Kidney (tissue), 22 donors: ENCODE measurements around the gene JAML. TPM values are rescaled to one million over a fixed set of nuclear protein-coding genes. Genes with fewer than 3 reads are reported as not detected.

ENCODE experiments used
- DNase-seq, 5 donors: peaks; one replicate each; pipeline ENCODE4 v3.0.0-alpha.2; 2013 to 2020
- FAIRE-seq: peaks from 2 replicates; lab custom pipeline; 2012; peaks lifted over from hg19 to GRCh38; lab: Jason Lieb, UNC
- H3K27ac ChIP-seq, 2 donors: one replicate each; pipeline ENCODE4 v1.7.0; 2013; ENCODE audit warnings: low read depth in 2 of 2, low read length in 2 of 2, inconsistent platforms in 1 of 2
- H3K27me3 ChIP-seq: one replicate; pipeline ENCODE4 v1.7.1; 2013; ENCODE audit warnings: low read length, inconsistent platforms; ENCODE audit not compliant: control insufficient read depth, insufficient read depth
- H3K36me3 ChIP-seq, 3 donors: one replicate each; pipeline versions ENCODE4 v1.7.0 to v1.7.1; 2013; ENCODE audit warnings: low read length in 3 of 3, control low read depth in 1 of 3, inconsistent platforms in 1 of 3; ENCODE audit not compliant: insufficient read depth in 3 of 3, control insufficient read depth in 2 of 3
- H3K4me1 ChIP-seq, 3 donors: one replicate each; pipeline versions ENCODE4 v1.7.0 to v1.7.1; 2013; ENCODE audit warnings: low read length in 3 of 3, inconsistent platforms in 1 of 3, low read depth in 1 of 3; ENCODE audit not compliant: control insufficient read depth in 2 of 3, insufficient read depth in 2 of 3
- H3K4me3 ChIP-seq, 3 donors: one replicate each; pipeline versions ENCODE4 v1.7.0 to v1.8.1; 2013; ENCODE audit warnings: low read length in 3 of 3, control low read depth in 1 of 3, inconsistent platforms in 1 of 3
- H3K9ac ChIP-seq, 3 donors: one replicate each; pipeline versions ENCODE4 v1.7.0 to v1.7.1; 2013; ENCODE audit warnings: low read length in 3 of 3, control low read depth in 1 of 3, inconsistent platforms in 1 of 3
- H3K9me3 ChIP-seq, 3 donors: one replicate each; pipeline versions ENCODE4 v1.7.0 to v1.7.1; 2013; ENCODE audit warnings: low read length in 3 of 3, control low read depth in 1 of 3, inconsistent platforms in 1 of 3; ENCODE audit not compliant: control insufficient read depth in 2 of 3, insufficient read depth in 1 of 3
- intact Hi-C: fragments of 100-400 bp; cut with DNase I; formaldehyde crosslinking; loops from one replicate; pipeline ENCODE4 v1.11.1; 2022
- long read RNA-seq, 10 donors: library from polyadenylated mRNA in 1 of 10; unstranded in 1 of 10; transcript quantifications; one replicate each; pipeline ENCODE4 v2.0.0 and lab custom pipeline, GENCODE V29; 2021 to 2026
- polyA plus RNA-seq: library from polyadenylated mRNA; stranded (reverse); fragments of 350-450 nt; fragmentation: Illumina TruSeq; extraction: RNeasy Lipid Tissue Mini Kit (QIAGEN cat#74804); gene quantifications from one replicate; pipeline ENCODE4 v1.2.3, GENCODE V29; 2014; ENCODE audit warnings: low read depth, low replicate concordance; ENCODE audit not compliant: insufficient read depth
- total RNA-seq: library from RNA; stranded (reverse); fragmentation: NEBNext Ultra II Directional; extraction: Animal tissue kit (Norgen Biotek cat#: 25700); gene quantifications from one replicate; pipeline ENCODE4 v1.2.1, GENCODE V29; 2021
- TF ChIP-seq, protein P1 (sequence below): IDR thresholded peaks from 3 replicates; pipeline ENCODE4 v1.5.1; 2012; ENCODE audit warnings: mild to moderate bottlenecking, moderate library complexity, borderline replicate concordance; ENCODE audit not compliant: insufficient read depth; ENCODE audit errors: extremely low read depth
- donor health status: control.
- donor health status: control.
- donor health status: control.
- donor health status: control.
- donor health status: control.
- donor health status: DM: yes; HTN: yes; CAD: no.
- donor health status: Normal renal cell carcinoma (clear cell type).

The JAML gene, protein sequence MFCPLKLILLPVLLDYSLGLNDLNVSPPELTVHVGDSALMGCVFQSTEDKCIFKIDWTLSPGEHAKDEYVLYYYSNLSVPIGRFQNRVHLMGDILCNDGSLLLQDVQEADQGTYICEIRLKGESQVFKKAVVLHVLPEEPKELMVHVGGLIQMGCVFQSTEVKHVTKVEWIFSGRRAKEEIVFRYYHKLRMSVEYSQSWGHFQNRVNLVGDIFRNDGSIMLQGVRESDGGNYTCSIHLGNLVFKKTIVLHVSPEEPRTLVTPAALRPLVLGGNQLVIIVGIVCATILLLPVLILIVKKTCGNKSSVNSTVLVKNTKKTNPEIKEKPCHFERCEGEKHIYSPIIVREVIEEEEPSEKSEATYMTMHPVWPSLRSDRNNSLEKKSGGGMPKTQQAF
- 17.1 TPM for total RNA-seq
- polyA plus RNA-seq, result 2.5 TPM
- long read RNA-seq, donor 1, result 0 reads
- long read RNA-seq, donor 2, result 0 reads
- long read RNA-seq, donor 3, result 0 reads
- long read RNA-seq, donor 4, partial matches to known transcripts, result 0 of 2 reads
- long read RNA-seq, donor 4, other reads (novel, unspliced or antisense), result 0 of 2 reads
- long read RNA-seq, donor 5, result 0 reads
- long read RNA-seq, donor 6, partial matches to known transcripts, result 0 of 2 reads
- long read RNA-seq, donor 6, other reads (novel, unspliced or antisense), result 0 of 2 reads
- long read RNA-seq, donor 7, partial matches to known transcripts, result 1 of 9 reads
- long read RNA-seq, donor 7, other reads (novel, unspliced or antisense), result 5 of 9 reads
- long read RNA-seq, donor 8, result 0 reads
- long read RNA-seq, donor 9, result 0 reads
- long read RNA-seq, donor 10, result 0 reads

- no peaks in the 10 kb centered on the region for H3K4me1 ChIP-seq
- no peak within 1 kb of the TSS for H3K9ac ChIP-seq
- no peaks in the 10 kb centered on the region for H3K27me3 ChIP-seq
- intact Hi-C loops, result no loop called here
- H3K9me3 ChIP-seq, result no peaks in the 10 kb centered on the region
- DNase-seq, result no peak
- FAIRE-seq, result no peak
- H3K27ac ChIP-seq, result no peak within 1 kb of the TSS
- H3K36me3 ChIP-seq, result peaks cover 0 to 11% (median 0%) of the 10 kb centered on the region in 3 donors
- TF ChIP-seq, protein P1, sequence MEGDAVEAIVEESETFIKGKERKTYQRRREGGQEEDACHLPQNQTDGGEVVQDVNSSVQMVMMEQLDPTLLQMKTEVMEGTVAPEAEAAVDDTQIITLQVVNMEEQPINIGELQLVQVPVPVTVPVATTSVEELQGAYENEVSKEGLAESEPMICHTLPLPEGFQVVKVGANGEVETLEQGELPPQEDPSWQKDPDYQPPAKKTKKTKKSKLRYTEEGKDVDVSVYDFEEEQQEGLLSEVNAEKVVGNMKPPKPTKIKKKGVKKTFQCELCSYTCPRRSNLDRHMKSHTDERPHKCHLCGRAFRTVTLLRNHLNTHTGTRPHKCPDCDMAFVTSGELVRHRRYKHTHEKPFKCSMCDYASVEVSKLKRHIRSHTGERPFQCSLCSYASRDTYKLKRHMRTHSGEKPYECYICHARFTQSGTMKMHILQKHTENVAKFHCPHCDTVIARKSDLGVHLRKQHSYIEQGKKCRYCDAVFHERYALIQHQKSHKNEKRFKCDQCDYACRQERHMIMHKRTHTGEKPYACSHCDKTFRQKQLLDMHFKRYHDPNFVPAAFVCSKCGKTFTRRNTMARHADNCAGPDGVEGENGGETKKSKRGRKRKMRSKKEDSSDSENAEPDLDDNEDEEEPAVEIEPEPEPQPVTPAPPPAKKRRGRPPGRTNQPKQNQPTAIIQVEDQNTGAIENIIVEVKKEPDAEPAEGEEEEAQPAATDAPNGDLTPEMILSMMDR, result no peak
- H3K4me3 ChIP-seq, result no peak within 1 kb of the TSS
These were observed at the start of gene JAML for GRCh38 chr11:118224511-118225188. Gene JAML, minus strand, starts transcription at chr11:118225011. Its CDS starts 10,145 bp downstream, at chr11:118214866.

- peak in 2 of 5 donors; percentile 21 to 44 for DNase-seq
- Histone ChIP-seq H3K4me1 (no peaks in the 10 kb centered on the region), H3K4me3 (no peak overlapping the region), H3K9me3 (no peaks in the 10 kb centered on the region), H3K9ac (no peak overlapping the region), H3K27ac (no peak overlapping the region), H3K27me3 (no peaks in the 10 kb centered on the region), H3K36me3 (no peaks in the 10 kb centered on the region)
- no peak for FAIRE-seq
- intact Hi-C loops, result no loop called here
- TF ChIP-seq, protein P1, result no peak
These were observed 49.4 kb upstream of the JAML start for GRCh38 chr11:118274186-118274585.

- Histone ChIP-seq H3K4me1 (no peaks in the 10 kb centered on the region), H3K27me3 (no peaks in the 10 kb centered on the region), H3K27ac (no peak overlapping the region), H3K9me3 (no peaks in the 10 kb centered on the region), H3K9ac (no peak overlapping the region), H3K36me3 (no peaks in the 10 kb centered on the region), H3K4me3 (no peak overlapping the region)
- FAIRE-seq (no peak), DNase-seq (no peak)
- intact Hi-C loops, result no loop called here
- TF ChIP-seq, protein P1, result no peak
These were observed 47.2 kb upstream of the JAML start for GRCh38 chr11:118272001-118272400.
